HG03064 (cell line): Measurements from ENCODE around the gene CDC34.

Experiments
- ATAC-seq: cut with Tn5 transposase; IDR thresholded peaks from one replicate; pipeline ENCODE4 v1.9.1; 2021; ENCODE audit warnings: low read depth; ENCODE audit not compliant: unreplicated experiment

The CDC34 gene

DNA sequence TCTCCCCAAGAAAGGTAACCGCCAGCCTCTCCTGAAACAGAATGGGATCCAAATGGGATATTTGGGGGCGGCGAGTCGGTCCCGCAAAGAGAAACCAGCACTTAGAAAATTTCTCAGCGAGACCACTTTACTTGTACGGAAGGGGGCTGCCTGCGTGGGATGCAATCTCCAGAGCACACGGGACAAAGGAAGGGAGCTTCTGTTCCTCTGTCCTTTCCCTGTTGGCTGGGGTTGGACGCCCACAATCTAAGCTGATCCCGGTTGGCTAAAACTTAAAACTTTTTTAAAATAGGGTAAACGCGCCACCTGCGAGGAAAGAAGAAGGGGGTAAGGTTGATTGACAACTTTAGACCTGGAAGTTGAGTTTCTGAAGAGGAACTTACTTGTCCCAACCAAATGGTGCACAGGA lies 40.0 kb downstream of the CDC34 start:
- ATAC-seq = peak; percentile 6

- ATAC-seq = peak; percentile 38
Measured at GRCh38 chr19:572140-572742, 40.7 kb downstream of the CDC34 start, which contains the start of gene BSG. Gene BSG (plus strand): TSS chr19:572596. CDS start chr19:572635, 39 bp downstream.

DNA sequence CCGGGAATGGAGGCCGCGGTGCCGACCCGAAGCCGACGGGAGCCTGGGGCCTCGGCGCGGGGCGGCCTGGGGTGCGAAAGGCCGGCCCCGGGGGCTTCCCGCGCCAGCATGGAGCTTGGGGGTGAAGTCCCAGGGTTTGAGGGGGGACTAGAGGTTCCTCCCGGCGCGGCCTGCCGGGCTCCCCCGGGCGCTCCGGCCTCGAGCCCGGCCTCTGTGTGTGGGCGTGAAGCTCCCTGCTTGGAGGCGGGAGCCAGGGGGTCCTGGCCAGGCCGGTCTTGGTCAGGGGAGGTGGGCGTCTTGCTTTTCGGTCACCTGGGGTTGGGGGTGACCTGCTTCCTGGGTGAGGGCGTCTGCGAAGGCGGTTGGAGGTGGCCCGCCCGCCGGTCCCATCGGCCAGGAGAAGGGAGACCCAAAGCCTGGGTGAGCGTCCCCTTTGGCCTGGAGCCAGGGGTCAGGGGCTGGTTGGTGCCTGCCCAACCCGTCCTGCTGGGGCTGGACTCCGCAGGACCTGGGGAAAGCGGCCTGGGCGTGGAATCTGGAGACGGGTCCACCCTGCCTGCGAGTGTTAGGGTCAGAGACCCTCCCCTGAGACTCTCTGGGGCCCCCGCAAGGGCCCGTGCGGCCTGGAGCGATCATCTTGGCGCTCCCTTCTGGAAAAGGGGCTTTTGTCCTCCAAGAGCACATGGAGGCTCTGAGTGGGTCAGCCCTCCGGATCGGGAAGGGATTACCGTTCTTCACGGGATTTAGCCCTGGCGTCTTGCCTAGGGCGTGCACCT lies 41.4 kb downstream of the CDC34 start:
- ATAC-seq = peak; percentile 27

DNA sequence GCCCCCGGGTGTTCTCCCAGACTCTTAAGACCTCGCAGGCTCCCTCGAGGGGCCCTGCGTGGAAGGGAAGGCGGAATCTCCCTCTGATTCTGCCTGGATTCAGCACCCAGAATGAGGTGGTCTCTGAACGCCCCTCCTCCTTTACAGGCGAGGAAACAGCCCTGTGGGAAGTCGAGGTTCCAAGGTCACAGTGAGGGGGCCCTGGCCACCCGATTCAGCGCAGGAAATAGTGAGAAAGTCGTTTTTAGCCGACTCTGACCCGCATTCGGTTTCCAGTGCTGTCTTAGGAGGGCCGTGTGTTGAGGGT lies 41.9 kb downstream of the CDC34 start:
- ATAC-seq = no peak

- no peak for ATAC-seq
Measured at GRCh38 chr19:574658-575526, 43.3 kb downstream of the CDC34 start.

GRCh38 chr19:575527-576506 lies 44.3 kb downstream of the CDC34 start:
- ATAC-seq = no peak

DNA sequence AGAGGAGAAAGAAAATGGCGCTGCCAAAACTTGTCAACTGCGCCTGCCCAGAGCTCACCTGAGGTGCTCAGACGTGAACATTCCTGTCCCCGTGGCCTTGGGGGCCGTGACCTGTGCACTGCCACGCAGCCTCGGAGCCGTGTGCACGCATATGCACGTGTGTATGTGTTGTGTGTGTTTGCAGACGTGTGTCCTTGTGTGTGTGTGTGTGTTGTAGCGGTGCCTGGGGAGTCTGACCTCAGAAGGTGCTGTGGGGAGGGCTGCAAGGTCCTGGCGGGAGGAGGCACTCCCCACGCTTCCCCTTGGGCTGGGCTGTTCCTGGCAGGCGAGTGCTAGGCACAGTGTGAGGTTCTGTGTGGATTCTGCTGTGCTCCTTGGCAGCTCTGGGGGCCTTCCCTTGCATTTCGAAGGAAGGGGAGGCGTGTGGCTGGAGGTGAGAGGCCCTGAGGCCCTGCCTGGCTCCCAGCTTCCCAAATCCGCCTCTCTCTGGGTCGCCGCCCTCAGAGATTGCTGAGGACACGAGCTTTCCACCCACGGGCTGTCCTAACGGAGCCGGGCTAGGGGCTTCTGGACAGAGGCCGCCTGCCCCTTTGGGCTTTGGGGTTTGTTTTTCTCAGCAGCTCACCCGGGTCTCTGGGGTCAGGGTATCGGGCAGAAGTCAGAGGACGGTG lies 45.3 kb downstream of the CDC34 start:
- ATAC-seq = no peak

DNA sequence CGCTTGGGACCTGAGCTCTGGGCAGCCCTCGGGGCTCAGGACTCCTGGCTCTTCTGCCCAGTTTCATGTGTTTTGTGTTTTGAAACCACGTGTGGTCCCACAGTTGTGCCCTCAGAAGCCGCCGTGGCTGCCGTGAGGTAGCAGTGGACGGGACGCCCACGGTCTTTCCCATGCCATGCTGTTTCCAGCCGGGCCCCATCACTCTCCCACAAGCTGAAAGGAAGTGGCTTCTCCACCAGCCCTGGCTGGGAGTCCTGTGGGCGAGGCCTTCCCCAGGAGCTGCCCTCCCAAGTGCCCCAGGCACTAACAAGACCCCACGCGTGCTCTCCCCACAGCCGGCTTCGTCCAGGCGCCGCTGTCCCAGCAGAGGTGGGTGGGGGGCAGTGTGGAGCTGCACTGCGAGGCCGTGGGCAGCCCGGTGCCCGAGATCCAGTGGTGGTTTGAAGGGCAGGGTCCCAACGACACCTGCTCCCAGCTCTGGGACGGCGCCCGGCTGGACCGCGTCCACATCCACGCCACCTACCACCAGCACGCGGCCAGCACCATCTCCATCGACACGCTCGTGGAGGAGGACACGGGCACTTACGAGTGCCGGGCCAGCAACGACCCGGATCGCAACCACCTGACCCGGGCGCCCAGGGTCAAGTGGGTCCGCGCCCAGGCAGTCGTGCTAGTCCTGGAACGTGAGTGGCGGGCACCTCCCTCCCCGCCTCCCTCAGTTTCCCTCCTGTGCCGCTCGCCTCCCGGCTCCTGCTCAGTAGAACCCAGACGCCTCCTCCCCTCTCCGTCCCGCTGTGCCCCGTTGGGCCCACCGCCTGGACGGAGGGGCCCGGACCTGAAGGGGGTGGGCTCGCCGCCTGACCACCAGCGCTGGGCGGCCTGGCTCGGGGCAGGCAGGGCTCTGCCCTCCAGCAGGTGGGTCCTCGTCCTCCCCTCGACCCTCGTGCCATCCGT lies 46.2 kb downstream of the CDC34 start:
- ATAC-seq = no peak

- no peak for ATAC-seq
Measured at GRCh38 chr19:579111-579841, 47.7 kb downstream of the CDC34 start.

DNA sequence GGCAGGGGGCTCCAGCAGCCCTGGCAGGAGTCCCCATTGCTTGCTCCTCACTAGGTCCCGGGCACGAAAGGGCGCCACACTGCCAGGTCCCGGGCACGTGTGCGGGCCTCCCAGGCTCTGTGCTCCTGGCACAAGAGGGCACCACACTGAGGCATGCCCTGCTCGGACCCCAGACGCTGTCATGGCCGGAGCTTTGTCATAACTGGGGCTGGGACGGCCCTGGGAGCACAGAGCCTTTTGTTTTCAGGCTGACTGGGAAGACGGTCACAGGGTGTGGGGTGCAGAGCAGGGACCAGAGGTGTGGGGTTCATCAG lies 48.2 kb downstream of the CDC34 start:
- ATAC-seq = no peak

DNA sequence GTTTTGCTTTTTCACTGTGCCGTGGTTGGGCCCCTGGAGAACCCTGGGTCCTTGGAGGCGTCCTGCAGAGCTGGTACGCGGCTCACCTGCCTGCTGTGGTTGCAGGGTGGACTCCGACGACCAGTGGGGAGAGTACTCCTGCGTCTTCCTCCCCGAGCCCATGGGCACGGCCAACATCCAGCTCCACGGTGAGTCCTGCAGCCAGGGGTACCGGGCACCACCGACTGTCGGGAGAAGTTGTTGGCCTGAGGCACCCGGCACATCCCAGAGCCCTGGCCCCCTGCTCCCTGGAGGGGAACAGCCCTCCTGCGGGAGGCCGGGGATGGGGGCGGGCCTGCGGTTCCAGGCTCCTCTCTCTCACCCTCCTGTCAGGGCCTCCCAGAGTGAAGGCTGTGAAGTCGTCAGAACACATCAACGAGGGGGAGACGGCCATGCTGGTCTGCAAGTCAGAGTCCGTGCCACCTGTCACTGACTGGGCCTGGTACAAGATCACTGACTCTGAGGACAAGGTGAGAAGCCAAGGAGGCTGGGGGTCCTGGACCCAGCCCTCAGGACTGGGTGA lies 48.8 kb downstream of the CDC34 start:
- no peak for ATAC-seq

GRCh38 chr19:581399-582111 lies 50.0 kb downstream of the CDC34 start:
- ATAC-seq = no peak

- no peak for ATAC-seq
Measured at GRCh38 chr19:582497-583197, 51.1 kb downstream of the CDC34 start.

- ATAC-seq = no peak
Measured at GRCh38 chr19:583198-583967, 51.8 kb downstream of the CDC34 start.

DNA sequence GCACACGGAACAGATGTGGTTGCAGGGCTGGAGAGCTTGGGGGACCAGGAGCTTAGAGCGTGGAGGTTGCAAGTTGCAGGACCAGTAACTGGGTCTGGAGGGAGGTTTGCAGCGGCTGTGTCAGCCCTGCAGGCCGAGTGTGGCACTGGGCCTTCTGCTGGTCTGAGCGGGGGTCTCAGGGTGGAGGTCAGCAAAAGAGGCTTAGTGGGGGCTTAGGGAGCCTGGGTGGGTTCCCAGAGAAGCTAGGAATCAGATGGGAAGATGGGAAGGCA lies 52.3 kb downstream of the CDC34 start:
- no peak for ATAC-seq
